K562 (cell line): ENCODE measurements around the gene TMEM161B. TPM values are rescaled to one million over a fixed set of nuclear protein-coding genes. Genes with fewer than 3 reads are reported as not detected.
A peak's percentile ranks its signal among the peaks of the same experiment; 100 is the strongest.

Source experiments
- ATF7 ChIP-seq: fragments of 450-650 bp; IDR thresholded peaks from 2 replicates; pipeline ENCODE4 v1.7.1; 2014; ENCODE audit warnings: mild to moderate bottlenecking, moderate library complexity
- BACH1 ChIP-seq: fragments of 200-800 bp; sonication (Bioruptor generic); IDR thresholded peaks from 2 replicates; pipeline ENCODE4 v1.6.1; 2016; ENCODE audit warnings: missing genetic modification characterization, missing compliant biosample characterization
- BRF1 ChIP-seq: IDR thresholded peaks from 3 replicates; pipeline ENCODE4 v1.6.1; 2011; ENCODE audit warnings: borderline replicate concordance, mild to moderate bottlenecking; ENCODE audit not compliant: insufficient read length; ENCODE audit errors: extremely low read depth
- CTBP1 ChIP-seq: fragments of 450-650 bp; IDR thresholded peaks from 2 replicates; pipeline ENCODE4 v1.6.1; 2016; ENCODE audit warnings: borderline replicate concordance
- CXXC5 ChIP-seq: fragments of 250-450 bp; sonication (Bioruptor Pico); IDR thresholded peaks from 2 replicates; pipeline ENCODE4 v1.8.0; 2022; ENCODE audit warnings: inconsistent platforms, mild to moderate bottlenecking, moderate library complexity
- DDX20 ChIP-seq: fragments of 450-650 bp; IDR thresholded peaks from 2 replicates; pipeline ENCODE4 v1.6.1; 2016; ENCODE audit warnings: missing genetic modification characterization, low read depth, mild to moderate bottlenecking, missing compliant biosample characterization, moderate library complexity
- FOS ChIP-seq: IDR thresholded peaks from 3 replicates; pipeline ENCODE4 v1.6.1; 2011; ENCODE audit not compliant: insufficient read length; ENCODE audit errors: extremely low read depth
- GTF3C2 ChIP-seq: IDR thresholded peaks from 3 replicates; pipeline ENCODE4 v1.6.1; 2011; ENCODE audit warnings: borderline replicate concordance, mild to moderate bottlenecking, moderate library complexity; ENCODE audit not compliant: insufficient read length; ENCODE audit errors: extremely low read depth
- MEF2D ChIP-seq: conservative IDR thresholded peaks from 2 replicates; pipeline ENCODE4 v1.6.1; 2016; ENCODE audit warnings: low read depth, missing genetic modification characterization, missing compliant biosample characterization
- NR2C1 ChIP-seq, 2 experiments: fragments of 450-650 bp; IDR thresholded peaks; 2 replicates each; pipeline ENCODE4 v1.6.1; 2017; ENCODE audit warnings: mild to moderate bottlenecking in 2 of 2, antibody characterized with exemption in 1 of 2, inconsistent platforms in 1 of 2, missing compliant biosample characterization in 1 of 2, missing genetic modification characterization in 1 of 2
- POLR2H ChIP-seq: IDR thresholded peaks from 2 replicates; pipeline ENCODE4 v1.6.1; 2016; ENCODE audit warnings: missing genetic modification characterization, low read depth, mild to moderate bottlenecking, control low read depth, missing compliant biosample characterization, moderate library complexity
- PTRF ChIP-seq: fragments of 450-650 bp; IDR thresholded peaks from 2 replicates; pipeline ENCODE4 v1.6.1; 2016; ENCODE audit warnings: mild to moderate bottlenecking, missing genetic modification characterization, missing compliant biosample characterization
- RAD21 ChIP-seq, 2 experiments: fragments of 250-450 bp in 1 of 2; fragments of 450-650 bp in 1 of 2; sonication (Bioruptor Pico) in 1 of 2; formaldehyde crosslinking in 1 of 2; IDR thresholded peaks in 1 of 2; conservative IDR thresholded peaks in 1 of 2; 2 replicates each; pipeline versions ENCODE4 v1.4.0 to v1.8.0; 2020 to 2022; ENCODE audit warnings: mild to moderate bottlenecking in 2 of 2, moderate library complexity in 1 of 2
- SMAD3 ChIP-seq: fragments of 450-650 bp; formaldehyde crosslinking; conservative IDR thresholded peaks from 2 replicates; pipeline ENCODE4 v1.4.0; 2020; ENCODE audit warnings: mild to moderate bottlenecking
- SMARCA4 ChIP-seq: fragments of 450-650 bp; IDR thresholded peaks from 2 replicates; pipeline ENCODE4 v1.6.1; 2016
- USF2 ChIP-seq: sonication (generic); formaldehyde crosslinking; IDR thresholded peaks from 2 replicates; pipeline ENCODE4 v1.5.0; 2020; ENCODE audit warnings: missing genetic modification reagents
- ZBTB12 ChIP-seq: fragments of 250-450 bp; sonication (Bioruptor Pico); IDR thresholded peaks from 2 replicates; pipeline ENCODE4 v1.4.0; 2020
- ZNF140 ChIP-seq: fragments of 250-450 bp; sonication (Bioruptor Pico); IDR thresholded peaks from 2 replicates; pipeline ENCODE4 v1.8.0; 2021; ENCODE audit warnings: moderate library complexity, mild to moderate bottlenecking, inconsistent platforms
- ZNF175 ChIP-seq: fragments of 200-800 bp; sonication (Bioruptor generic); IDR thresholded peaks from 2 replicates; pipeline ENCODE4 v1.6.1; 2016; ENCODE audit warnings: low read depth, mild to moderate bottlenecking, missing genetic modification characterization, missing compliant biosample characterization
- ZNF239 ChIP-seq: fragments of 250-450 bp; sonication (Bioruptor Pico); IDR thresholded peaks from 2 replicates; pipeline ENCODE4 v1.4.0; 2020; ENCODE audit warnings: mild to moderate bottlenecking
- ZNF449 ChIP-seq: fragments of 250-450 bp; sonication (Bioruptor Pico); IDR thresholded peaks from 2 replicates; pipeline ENCODE4 v1.8.0; 2022; ENCODE audit warnings: moderate library complexity, mild to moderate bottlenecking, inconsistent platforms
- polyA plus RNA-seq, 8 experiments: library from polyadenylated mRNA; depleted of rRNA in 4 of 8; stranded (reverse) in 5 of 8; unstranded in 3 of 8; fragments of >200 nt; fragmentation: Nextera tagmentation in 2 of 8; fragmentation: Illumina TruSeq in 1 of 8; extraction: Ambion mirVana in 2 of 8; extraction: Trizol in 1 of 8; gene quantifications; 2 replicates each; pipeline versions ENCODE4 v1.2.1 to v1.2.3, GENCODE V29; 2011 to 2014; ENCODE audit warnings: inconsistent platforms in 1 of 8, missing spikeins in 1 of 8
- total RNA-seq, 7 experiments: library from RNA; depleted of rRNA in 6 of 7; stranded (reverse); fragments of >200 nt in 6 of 7; fragmentation: Illumina TruSeq in 2 of 7; extraction: Trizol in 2 of 7; gene quantifications; 2 replicates each; pipeline versions ENCODE4 v1.2.1 to v1.2.3, GENCODE V29; 2011 to 2021; ENCODE audit warnings: low replicate concordance in 1 of 7

TMEM161B gene
- total and polyA plus RNA-seq, 9 of the 15 experiments (the other 6 are each of a cell fraction or from before 2014, with no cell fraction given) = 18.9 to 57.1 (median 40.6) TPM

- peak; percentile 67 for TF ChIP-seq CXXC5 (CRISPR knock-in tag)
- TF ChIP-seq MEF2D (tag) = peak; percentile 80; the same call in 1 of the 2 replicates
- peak; percentile 90 for TF ChIP-seq PTRF (tag)
- TF ChIP-seq CTBP1 = peak; percentile 27; the same call in 1 of the 2 replicates
- TF ChIP-seq GTF3C2 = no peak
- TF ChIP-seq BRF1 = no peak
- TF ChIP-seq SMAD3 (CRISPR knock-in tag) = 0 out of 2 replicates have a peak, but pooled peaks have one; percentile 28
- TF ChIP-seq FOS = peak; percentile 16
- TF ChIP-seq BACH1 (tag) = peak; percentile 75; the same call in 1 of the 2 replicates
- 0 out of 4 replicates have a peak, but pooled peaks of 1 of the 2 experiments have one; percentile 5 for TF ChIP-seq RAD21 (CRISPR knock-in tag; conservative IDR thresholded peaks at IDR 0.05 in 1 of 2, IDR thresholded peaks at IDR 0.05 in 1 of 2)
- TF ChIP-seq NR2C1 (IDR thresholded peaks at IDR 0.05) = no peak
- peak; percentile 82 for TF ChIP-seq NR2C1 (tag; IDR thresholded peaks at IDR 0.05)
- TF ChIP-seq ZNF175 (CRISPR knock-in tag) = peak; percentile 98
- TF ChIP-seq ZNF140 = peak; percentile 66; the same call in 1 of the 2 replicates
- TF ChIP-seq USF2 (CRISPR knock-in tag) = peak; percentile 23; the same call in 1 of the 2 replicates
- TF ChIP-seq ATF7 = peak; percentile 62
- TF ChIP-seq POLR2H (tag) = peak; percentile 70
- peak; percentile 97 for TF ChIP-seq DDX20 (tag)
- TF ChIP-seq ZNF449 (CRISPR knock-in tag) = peak; percentile 64; the same call in 1 of the 2 replicates
- peak; percentile 41; the same call in 1 of the 2 replicates for TF ChIP-seq ZBTB12
- peak; percentile 49; the same call in 1 of the 2 replicates for TF ChIP-seq SMARCA4
- peak; percentile 73; the same call in 1 of the 2 replicates for TF ChIP-seq ZNF239 (CRISPR knock-in tag)
Observed at GRCh38 chr5:88251048-88251711, 17.5 kb downstream of the TMEM161B start (continued).
